Activated T-cell treated with anti-CD3 and anti-CD28 coated beads for 24 hours (primary cell): ENCODE data around the gene CUL3.
"Not testable (repeated sequence)": the region's sequence is repeated elsewhere in the genome, so short reads cannot be mapped to it uniquely, and the experiment has no call there.

Experiments used
- DNase-seq: peaks from one replicate; pipeline ENCODE4 v3.0.0-alpha.2; 2020; ENCODE audit warnings: low read depth

The CUL3 gene

GRCh38 chr2:224585211-224586088 is at the start of gene CUL3:
Gene CUL3 (minus strand): TSS chr2:224585363. CDS start chr2:224585009, 354 bp downstream.
- peak; percentile 100 for DNase-seq

- DNase-seq, result no peak
Observed at GRCh38 chr2:224630659-224631550, 45.7 kb upstream of the CUL3 start.

DNA sequence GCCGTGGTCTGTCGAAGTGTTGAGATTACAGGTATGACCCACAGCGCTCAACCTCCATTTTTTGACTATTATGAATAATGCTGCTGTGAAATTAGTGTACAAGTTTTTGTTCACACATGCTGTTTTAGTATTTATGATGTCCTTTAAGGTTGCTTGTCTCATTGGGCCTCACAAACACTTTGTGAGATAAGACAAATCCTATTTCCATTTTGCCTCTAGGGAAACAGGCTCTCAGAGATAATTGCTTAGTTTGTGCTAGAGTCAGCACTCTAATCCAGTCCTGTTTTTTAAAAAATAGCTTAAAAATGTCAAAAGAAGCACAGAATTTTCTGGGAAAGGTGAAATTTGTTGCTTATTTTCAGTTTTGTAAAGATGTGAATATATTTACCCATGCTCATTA is 43.3 kb upstream of the CUL3 start:
- DNase-seq, result no peak

GRCh38 chr2:224626735-224627134 is 41.6 kb upstream of the CUL3 start:
- no peak for DNase-seq

DNA sequence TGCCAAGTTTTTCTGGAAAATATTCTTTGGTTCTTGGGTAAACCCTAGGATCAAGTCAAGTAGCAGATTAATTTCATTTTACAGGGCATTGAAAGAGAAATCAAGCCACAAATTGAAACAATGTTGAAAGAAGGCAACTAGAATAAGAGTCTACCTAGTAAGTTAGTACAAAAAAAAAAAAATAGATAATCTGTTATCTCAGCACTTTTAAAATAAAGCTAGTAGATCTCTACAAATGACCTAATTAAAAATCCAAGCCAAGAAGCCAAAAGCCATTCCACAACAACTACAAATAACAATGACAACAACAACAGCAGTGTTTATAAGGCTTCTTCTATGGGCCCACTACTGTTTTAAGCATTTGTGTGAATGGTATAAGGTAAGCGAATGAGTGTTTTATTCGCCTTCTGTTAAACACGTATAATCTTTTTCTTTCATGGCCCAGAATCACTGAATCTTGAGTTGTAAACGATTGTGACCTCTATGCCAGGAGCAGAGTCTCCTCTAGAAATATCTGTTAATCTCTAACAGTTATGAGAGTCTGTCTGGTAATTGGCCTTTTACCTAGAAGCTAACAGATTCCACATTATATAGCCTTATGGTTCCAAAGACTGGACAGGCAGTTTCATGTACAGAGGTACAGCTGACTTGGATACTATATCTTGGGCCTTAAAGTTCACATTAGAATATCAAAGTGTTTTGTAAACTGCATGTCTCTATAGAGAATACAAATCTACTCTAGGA is 28.6 kb upstream of the CUL3 start:
- no peak for DNase-seq

DNA sequence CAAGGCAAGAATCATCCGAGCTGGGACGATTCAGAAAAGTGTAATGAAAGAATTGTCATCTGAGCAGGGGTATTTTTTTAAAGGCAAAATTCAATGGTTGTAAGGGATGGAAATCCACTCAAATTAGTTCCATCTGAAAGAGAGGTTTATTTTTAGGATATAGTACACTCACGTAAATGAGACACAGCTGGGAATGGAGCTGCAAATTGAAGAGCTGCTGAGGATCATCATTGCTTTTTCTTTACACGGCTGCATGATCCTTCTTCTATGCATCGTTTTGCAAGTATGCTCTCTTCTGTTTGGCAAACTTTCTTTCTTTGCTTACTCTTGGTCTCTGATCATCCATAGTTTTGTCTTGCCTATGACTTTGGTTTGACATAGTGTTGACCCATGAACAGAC is 27.4 kb upstream of the CUL3 start:
- no peak for DNase-seq

DNA sequence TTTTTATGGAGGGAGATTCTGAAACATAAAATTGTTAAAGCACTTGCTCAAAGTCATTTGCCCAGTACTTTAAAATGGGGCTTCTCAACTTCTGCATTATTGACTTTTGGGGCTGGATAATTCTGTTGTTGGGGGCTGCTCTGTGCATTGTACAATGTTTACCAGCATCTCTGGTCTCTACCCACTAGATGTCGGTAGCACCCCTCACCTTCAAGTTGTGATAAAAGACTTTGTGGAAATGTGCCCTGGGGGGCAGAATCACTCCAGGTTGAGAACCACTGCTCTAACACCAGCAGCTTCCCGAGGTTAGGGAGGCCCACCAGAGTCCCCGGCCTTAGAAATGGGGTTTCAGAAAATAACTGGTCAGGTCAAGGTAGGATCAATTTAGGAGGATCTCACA is 26.8 kb upstream of the CUL3 start:
- no peak for DNase-seq

- no peak for DNase-seq
Observed at GRCh38 chr2:224608104-224608503, 22.9 kb upstream of the CUL3 start.

GRCh38 chr2:224603746-224604500 is 18.8 kb upstream of the CUL3 start:
- DNase-seq, result not testable (repeated sequence)

DNA sequence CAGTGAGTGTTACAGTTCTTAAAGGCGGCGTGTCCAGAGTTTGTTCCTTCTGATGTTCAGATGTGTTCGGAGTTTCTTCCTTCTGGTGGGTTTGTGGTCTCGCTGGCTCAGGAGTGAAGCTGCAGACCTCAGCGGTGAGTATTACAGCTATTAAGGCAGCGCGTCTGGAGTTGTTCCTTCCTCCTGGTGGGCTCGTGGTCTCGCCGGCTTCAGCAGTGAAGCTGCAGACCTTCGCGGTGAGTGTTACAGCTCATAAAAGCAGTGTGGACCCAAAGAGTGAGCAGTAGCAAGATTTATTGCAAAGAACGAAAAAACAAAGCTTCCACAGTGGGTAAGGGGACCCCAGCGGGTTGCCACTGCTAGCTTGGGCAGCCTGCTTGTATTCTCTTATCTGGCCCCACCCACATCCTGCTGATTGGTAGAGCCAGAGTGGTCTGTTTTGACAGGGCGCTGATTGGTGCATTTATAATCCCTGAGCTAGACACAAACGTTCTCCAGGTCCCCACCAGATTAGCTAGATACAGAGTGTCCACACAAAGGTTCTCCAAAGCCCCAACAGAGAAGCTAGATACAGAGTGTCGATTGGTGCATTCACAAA is 17.7 kb upstream of the CUL3 start:
- DNase-seq, result not testable (repeated sequence)

- no peak for DNase-seq
Observed at GRCh38 chr2:224601923-224602322, 16.8 kb upstream of the CUL3 start.

GRCh38 chr2:224598678-224599077 is 13.5 kb upstream of the CUL3 start:
- no peak for DNase-seq

- DNase-seq, result no peak
Observed at GRCh38 chr2:224596289-224596688, 11.1 kb upstream of the CUL3 start.

DNA sequence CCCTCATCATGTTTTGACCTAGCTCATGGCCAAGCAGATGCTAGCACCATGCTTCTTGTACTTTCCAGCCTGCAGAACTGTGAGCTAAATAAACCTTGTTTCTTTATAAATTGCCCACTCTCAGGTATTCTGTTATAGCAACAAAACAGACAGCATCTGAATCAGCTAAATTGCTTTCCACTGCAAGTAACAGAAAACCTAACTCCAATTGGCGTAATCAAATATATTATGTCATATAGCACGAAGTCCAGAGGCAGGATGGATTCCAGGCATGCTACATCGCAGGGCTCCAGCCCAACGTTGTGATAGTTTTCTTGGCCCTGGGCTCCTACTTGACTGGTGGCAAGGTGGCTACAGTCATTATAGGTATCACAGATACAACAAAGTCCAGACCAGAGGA is 10.4 kb upstream of the CUL3 start:
- DNase-seq, result no peak

DNA sequence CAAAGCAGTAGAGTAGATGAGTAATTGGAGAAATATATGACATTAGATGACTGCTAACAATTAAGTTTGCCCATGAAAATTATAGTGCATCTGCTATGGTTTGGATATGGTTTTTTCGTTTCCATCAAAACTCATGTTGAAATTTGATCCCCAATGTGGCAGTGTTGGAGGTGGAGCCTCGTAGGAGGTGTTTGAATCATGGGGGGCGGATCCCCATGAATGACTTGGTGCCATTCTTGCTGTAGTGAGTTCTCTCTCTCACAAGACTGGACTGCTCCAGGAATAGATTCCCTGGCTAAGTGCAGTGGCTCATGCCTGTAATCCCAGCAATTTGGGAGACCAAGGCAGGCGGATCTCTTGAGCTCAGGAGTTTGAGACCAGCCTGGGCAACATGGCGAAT is 9.7 kb upstream of the CUL3 start:
- no peak for DNase-seq

DNA sequence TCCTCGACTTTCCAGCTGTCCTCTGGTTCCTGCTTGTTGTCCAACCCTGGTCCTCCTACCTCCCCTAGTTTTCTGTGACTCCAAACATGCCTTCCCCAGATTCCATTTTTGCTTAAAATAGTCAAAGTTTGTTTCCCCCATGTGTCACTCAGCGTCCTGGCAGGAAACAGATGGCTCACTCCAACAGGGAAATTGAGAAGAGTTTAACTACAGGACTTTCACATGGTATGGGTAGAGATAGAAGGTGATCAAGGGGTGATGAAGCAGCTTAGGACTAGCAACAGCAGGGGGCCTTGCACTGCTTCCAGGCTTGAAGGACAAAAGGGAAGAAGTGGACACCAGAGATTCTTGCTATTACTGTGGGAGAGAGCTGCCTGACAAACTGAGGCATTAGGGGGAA is 6.1 kb upstream of the CUL3 start:
- DNase-seq, result no peak

DNA sequence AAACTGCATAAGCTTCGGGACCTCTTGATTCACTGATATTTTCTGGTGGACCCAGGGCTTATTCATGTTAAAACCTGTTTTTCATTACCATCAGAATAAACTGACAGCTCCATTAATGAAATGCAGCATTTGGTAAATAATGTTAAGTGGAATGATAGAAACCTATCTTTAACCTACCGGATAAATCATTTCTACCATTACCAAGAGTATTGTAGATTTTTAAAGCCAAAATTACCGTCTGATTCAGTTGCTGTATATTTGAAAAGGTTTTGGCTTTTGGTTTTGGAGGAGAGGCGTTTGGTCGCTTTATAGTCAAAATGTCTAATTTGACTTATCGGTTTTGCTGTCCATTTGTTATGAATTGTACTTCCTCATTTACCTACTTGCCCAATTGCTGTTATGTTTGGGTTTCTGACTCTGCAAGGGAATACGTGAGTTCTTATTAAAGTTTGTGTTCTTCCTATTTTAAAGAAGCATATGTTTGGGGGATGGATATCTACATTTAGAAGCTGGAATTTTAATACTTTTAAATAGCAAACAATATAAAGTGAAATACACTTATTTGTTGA is 1.0 kb upstream of the CUL3 start:
- DNase-seq, result no peak

DNA sequence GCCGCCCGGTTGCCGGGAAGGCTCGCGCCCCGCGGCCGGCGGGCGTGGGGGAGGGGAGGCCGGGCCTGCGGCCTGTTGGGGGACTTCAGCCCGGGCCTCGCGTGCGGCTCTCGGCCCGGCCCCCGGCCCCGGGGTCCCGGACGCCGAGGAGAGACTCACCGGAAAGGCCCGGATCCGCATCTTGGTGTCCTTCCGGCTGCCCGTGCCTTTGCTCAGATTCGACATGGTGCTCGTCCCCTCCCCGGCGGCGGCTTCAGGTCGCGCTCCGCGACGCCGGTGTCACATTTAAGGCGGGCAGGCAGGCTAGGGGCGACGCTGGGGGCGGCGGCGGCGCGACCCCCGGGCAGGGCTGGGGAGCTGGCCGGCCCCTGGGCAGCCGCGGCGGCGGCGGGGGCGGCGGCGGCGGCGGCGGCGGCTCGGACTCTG is 365 bp downstream of the CUL3 start:
- DNase-seq, result peak; percentile 44

DNA sequence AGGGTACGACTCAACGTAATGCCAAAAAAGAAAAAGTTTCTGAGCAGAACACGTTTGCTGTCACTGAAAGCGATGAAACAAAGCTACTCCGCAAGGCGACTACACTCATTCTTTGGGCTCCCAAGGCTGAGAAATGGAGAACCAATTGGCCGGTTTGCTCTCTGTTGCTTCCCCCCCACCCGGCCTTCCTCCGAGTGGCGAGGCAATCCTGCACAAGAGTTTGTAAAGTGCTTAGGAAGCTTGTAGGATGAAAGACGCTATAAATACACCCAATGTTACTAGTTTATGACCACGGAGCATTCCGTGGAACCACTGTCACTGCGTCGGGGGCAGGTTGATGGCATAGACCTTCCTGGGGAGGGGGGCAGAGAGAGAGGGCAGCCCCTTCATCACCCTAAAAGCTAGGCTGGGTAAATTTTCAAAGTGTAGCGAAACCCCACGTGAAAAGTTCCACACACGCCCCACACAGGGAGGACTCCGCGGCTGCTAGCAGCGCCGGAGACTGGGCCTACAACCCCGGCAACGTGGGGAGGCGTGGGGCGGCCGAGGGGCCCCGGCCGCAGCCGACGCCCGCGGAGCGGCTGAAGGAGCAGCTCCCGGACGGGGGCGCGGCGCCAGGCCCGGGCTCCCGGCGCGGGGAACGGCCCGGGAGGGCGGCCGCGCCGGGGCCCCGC is 915 bp downstream of the CUL3 start:
- DNase-seq, result no peak

DNA sequence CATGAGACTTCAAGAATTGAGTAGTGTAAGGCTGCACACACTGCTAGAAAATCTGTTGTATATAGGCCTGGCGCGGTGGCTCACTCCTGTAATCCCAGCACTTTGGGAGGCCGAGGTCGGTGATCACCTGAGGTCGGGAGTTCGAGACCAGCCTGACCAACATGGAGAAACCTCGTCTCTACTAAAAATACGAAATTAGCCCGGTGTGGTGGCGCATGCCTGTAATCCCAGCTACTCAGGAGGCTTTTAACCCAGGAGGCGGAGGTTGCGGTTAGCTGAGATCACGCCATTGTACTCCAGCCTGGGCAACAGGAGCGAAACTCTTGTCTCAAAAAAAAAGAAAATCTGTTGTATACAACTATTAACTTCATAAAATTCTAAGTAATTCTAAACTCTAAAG is 2.1 kb downstream of the CUL3 start:
- not testable (repeated sequence) for DNase-seq
